Measurements from ENCODE around the gene NKX1-2. TPM values are rescaled to one million over a fixed set of nuclear protein-coding genes. Genes with fewer than 3 reads are reported as not detected.

NKX1-2 gene
- total RNA-seq, 1 experiment from 2014 or later = 3.4 TPM

DNA sequence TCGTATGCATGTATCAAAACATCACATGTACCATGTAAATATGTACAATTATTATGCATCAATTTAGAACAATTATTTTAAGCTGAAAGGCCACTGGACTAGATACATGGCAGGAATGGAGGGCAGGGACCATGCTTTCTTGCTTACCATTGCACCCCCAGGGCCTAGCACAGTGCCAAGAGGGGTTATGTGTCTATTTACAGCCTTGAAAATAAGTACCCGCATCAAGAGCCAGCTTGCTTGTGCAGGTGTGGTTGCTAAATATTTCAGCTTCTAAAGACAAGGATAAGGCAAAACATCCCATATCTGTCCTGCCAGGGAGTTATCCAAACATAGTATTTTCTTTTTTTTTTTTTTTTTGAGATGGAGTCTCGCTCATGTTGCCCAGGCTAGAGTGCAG lies 16.4 kb downstream of the NKX1-2 start:
- DNase-seq (ENCODE audit: low read depth, low spot score) = no peak
- Histone ChIP-seq H3K4me3 (replicated peaks in 1 of 2; ENCODE audit: low read depth in 1 of 2, low read length in 2 of 2) (no peak overlapping the region), H3K36me3 (ENCODE audit: control insufficient read depth in 1 of 2, insufficient read depth in 2 of 2, low read length in 2 of 2) (no peaks in the 10 kb centered on the region), H3K9me3 (ENCODE audit: control insufficient read depth in 1 of 2, insufficient read depth in 1 of 2, low read depth in 1 of 2, low read length in 2 of 2) (no peaks in the 10 kb centered on the region), H3K4me2 (ENCODE audit: low read length) (no peak overlapping the region), H3K27me3 (ENCODE audit: insufficient read depth, low read length) (no peaks in the 10 kb centered on the region), H2AFZ (ENCODE audit: low read depth, low read length, poor library complexity, severe bottlenecking) (no peak overlapping the region), H3K9me2 (ENCODE audit: insufficient read depth) (no peaks in the 10 kb centered on the region), H4K20me1 (ENCODE audit: insufficient read depth) (no peaks in the 10 kb centered on the region), H3K79me2 (ENCODE audit: insufficient read depth, low read length) (no peaks in the 10 kb centered on the region), H3K9ac (ENCODE audit: low read length) (no peak overlapping the region), H3K27ac (ENCODE audit: low read depth, low read length) (no peak overlapping the region), H3K4me1 (ENCODE audit: control insufficient read depth in 1 of 2, insufficient read depth in 2 of 2, low read length in 2 of 2) (peaks cover 2 to 16% of the 10 kb centered on the region in 2 experiments; a peak in 2 of 4 replicates)
- ChIA-PET CTCF (interaction anchor here (0.7 to 1.4 kb wide), 3 partner anchors 12 to 435 kb away, joined by 3 to 5 read pairs (median 4); no protein-coding TSS in a partner anchor), POLR2A (interaction anchor here (1.7 to 2.3 kb wide), 2 partner anchors 14 to 16 kb away, joined by 4 to 12 read pairs; partner anchors contain the start of gene OAT), RAD21 (ENCODE audit: low non-redundant PET in 1 of 2, low total read pairs in 2 of 2, uncharacterized antibody in 2 of 2, unreplicated experiment in 2 of 2) (interaction anchor here in 1 of 2 experiments (0.7 kb wide), 1 partner anchor 439 kb away, joined by 5 read pairs; no protein-coding TSS in a partner anchor)
- TF ChIP-seq POLR2AphosphoS5 (IDR thresholded peaks at IDR 0.05; ENCODE audit: low read depth, low read length) (no peak), ZBTB33 (IDR thresholded peaks at IDR 0.05; ENCODE audit: extremely low read depth, insufficient replicate concordance, low read length) (no peak), RAD21 (IDR thresholded peaks at IDR 0.05; ENCODE audit: low read depth) (no peak), TCF7L2 (IDR thresholded peaks at IDR 0.05; ENCODE audit: borderline replicate concordance, extremely low read depth, insufficient read depth, insufficient read length) (no peak), EZH2 (IDR thresholded peaks at IDR 0.05) (no peak), SP1 (IDR thresholded peaks at IDR 0.05; ENCODE audit: low read depth) (no peak), ZNF274 (IDR thresholded peaks at IDR 0.05; ENCODE audit: low read depth, low read length) (no peak)
- TF ChIP-seq, protein P1, sequence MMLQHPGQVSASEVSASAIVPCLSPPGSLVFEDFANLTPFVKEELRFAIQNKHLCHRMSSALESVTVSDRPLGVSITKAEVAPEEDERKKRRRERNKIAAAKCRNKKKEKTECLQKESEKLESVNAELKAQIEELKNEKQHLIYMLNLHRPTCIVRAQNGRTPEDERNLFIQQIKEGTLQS (IDR thresholded peaks at IDR 0.05) = no peak
- no TSS peak for BruUV-seq (replicated peaks)
- no peak for ATAC-seq
- intact Hi-C loops (cut with micrococcal nuclease) = no loop called here
